HG03175 (cell line): ENCODE data around the gene ZNRF1.
"Not testable (repeated sequence)": the region's sequence is repeated elsewhere in the genome, so short reads cannot be mapped to it uniquely, and the experiment has no call there.

Experiments
- ATAC-seq: cut with Tn5 transposase; IDR thresholded peaks from one replicate; pipeline ENCODE4 v1.9.1; 2021; ENCODE audit warnings: mild to moderate bottlenecking, moderate library complexity; ENCODE audit not compliant: unreplicated experiment

The ZNRF1 gene

GRCh38 chr16:75111514-75111940 lies 112.7 kb downstream of the ZNRF1 start:
- no peak for ATAC-seq

GRCh38 chr16:75111961-75112733 lies 113.3 kb downstream of the ZNRF1 start:
- ATAC-seq: no peak

- no peak for ATAC-seq
Measured at GRCh38 chr16:75112734-75113491, 114.1 kb downstream of the ZNRF1 start.

GRCh38 chr16:75113541-75114121 lies 114.8 kb downstream of the ZNRF1 start:
- no peak for ATAC-seq

- ATAC-seq: no peak
Measured at GRCh38 chr16:75114179-75114945, 115.5 kb downstream of the ZNRF1 start.

GRCh38 chr16:75114946-75115825 lies 116.4 kb downstream of the ZNRF1 start:
- ATAC-seq: no peak

- no peak for ATAC-seq
Measured at GRCh38 chr16:75116081-75116910, 117.5 kb downstream of the ZNRF1 start, which contains the start of gene LDHD. LDHD (minus strand) TSS chr16:75116780; CDS start chr16:75116720, 60 bp downstream.

- ATAC-seq: no peak
Measured at GRCh38 chr16:75116911-75117245, 118.1 kb downstream of the ZNRF1 start.

GRCh38 chr16:75118943-75119539 lies 120.2 kb downstream of the ZNRF1 start:
- ATAC-seq: no peak

GRCh38 chr16:75120253-75120652 lies 121.4 kb downstream of the ZNRF1 start:
- ATAC-seq: no peak

GRCh38 chr16:75121949-75122568 lies 123.2 kb downstream of the ZNRF1 start:
- ATAC-seq: no peak

GRCh38 chr16:75122609-75123008 lies 123.8 kb downstream of the ZNRF1 start:
- no peak for ATAC-seq

GRCh38 chr16:75127713-75128415 lies 129.0 kb downstream of the ZNRF1 start:
- ATAC-seq: no peak

- ATAC-seq: not testable (repeated sequence)
Measured at GRCh38 chr16:75129421-75130149, 130.8 kb downstream of the ZNRF1 start.

- ATAC-seq: no peak
Measured at GRCh38 chr16:75130150-75130771, 131.4 kb downstream of the ZNRF1 start.

- no peak for ATAC-seq
Measured at GRCh38 chr16:75131081-75131480, 132.3 kb downstream of the ZNRF1 start.

GRCh38 chr16:75138233-75138632 lies 139.4 kb downstream of the ZNRF1 start:
- ATAC-seq: no peak
